ENCODE results near the gene MAPK7.
A peak's percentile ranks its signal among the peaks of the same experiment; 100 is the strongest.

Gene MAPK7

GRCh38 chr17:19413761-19414160 is 35.5 kb downstream of the MAPK7 start:
- intact Hi-C loops (cut with DNase I; ENCODE audit: low total_unique reads) = loop anchor here (2.0 to 10.0 kb wide), 2 partner anchors 17 to 49 kb away; partner anchors contain the start of gene B9D1
- H3K27ac ChIP-seq = no peak overlapping the region
- no peak overlapping the region for H3K4me3 ChIP-seq
- H3K27me3 ChIP-seq = no peaks in the 10 kb centered on the region
- H3K4me1 ChIP-seq = peaks cover 0 to 18% (median 8%) of the 10 kb centered on the region in 4 donors
- no peaks in the 10 kb centered on the region for H3K9me3 ChIP-seq
- H3K36me3 ChIP-seq = no peaks in the 10 kb centered on the region
- DNase-seq = no peak
- TF ChIP-seq, protein P1, sequence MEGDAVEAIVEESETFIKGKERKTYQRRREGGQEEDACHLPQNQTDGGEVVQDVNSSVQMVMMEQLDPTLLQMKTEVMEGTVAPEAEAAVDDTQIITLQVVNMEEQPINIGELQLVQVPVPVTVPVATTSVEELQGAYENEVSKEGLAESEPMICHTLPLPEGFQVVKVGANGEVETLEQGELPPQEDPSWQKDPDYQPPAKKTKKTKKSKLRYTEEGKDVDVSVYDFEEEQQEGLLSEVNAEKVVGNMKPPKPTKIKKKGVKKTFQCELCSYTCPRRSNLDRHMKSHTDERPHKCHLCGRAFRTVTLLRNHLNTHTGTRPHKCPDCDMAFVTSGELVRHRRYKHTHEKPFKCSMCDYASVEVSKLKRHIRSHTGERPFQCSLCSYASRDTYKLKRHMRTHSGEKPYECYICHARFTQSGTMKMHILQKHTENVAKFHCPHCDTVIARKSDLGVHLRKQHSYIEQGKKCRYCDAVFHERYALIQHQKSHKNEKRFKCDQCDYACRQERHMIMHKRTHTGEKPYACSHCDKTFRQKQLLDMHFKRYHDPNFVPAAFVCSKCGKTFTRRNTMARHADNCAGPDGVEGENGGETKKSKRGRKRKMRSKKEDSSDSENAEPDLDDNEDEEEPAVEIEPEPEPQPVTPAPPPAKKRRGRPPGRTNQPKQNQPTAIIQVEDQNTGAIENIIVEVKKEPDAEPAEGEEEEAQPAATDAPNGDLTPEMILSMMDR (IDR thresholded peaks at IDR 0.05) = no peak

DNA sequence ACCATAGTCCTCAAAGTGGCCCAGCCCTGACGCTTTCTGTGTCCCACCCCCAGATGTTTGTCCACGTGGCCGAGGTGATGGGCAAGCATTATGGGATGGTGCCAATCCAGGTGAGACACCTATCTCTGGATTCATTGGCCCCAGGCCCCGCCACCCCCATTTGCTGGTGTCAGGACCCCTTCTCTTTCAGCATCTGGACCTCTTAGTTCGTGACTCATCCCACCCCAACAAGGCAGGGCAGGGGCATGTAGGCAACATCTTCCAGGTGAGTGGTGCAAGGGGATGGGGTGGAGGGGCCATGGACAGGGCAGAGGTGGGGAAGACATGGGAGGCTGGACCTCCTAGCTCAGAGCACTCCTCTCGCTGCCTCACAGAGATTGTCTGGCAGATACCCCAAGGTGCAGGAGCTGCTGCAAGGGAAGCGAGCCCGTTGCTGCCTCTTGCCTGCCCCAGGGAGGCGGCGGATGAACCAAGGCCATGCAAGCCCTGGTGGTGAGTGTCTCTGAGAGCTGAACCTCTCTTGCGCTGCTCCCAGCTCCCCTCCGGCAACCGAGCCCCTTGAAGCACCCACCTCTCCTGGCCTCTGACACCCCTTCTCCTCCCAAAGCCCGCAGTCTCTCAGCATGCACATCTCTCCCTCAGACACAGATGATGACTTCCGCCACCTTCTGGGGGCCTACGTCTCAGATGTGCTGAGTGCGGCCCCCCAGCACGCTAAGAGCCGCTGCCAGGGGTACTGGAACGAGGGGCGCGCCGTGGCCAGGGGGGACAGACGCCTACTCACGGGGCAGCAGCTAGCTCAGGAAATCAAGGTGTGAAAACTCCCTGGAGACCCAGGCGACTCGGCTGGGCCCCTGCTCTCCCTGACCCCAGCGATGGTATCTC is 36.3 kb downstream of the MAPK7 start:
- H3K4me3 ChIP-seq = no peak overlapping the region
- no peaks in the 10 kb centered on the region for H3K36me3 ChIP-seq
- TF ChIP-seq, protein P1 (IDR thresholded peaks at IDR 0.05) = no peak
- peaks cover 0 to 18% (median 8%) of the 10 kb centered on the region in 4 donors for H3K4me1 ChIP-seq
- intact Hi-C loops (cut with DNase I; ENCODE audit: low total_unique reads) = loop anchor here (10.0 kb wide), 1 partner anchor 50 kb away; the partner anchor contains the start of gene B9D1
- no peak overlapping the region for H3K27ac ChIP-seq
- H3K9me3 ChIP-seq = no peaks in the 10 kb centered on the region
- no peak for DNase-seq
- H3K27me3 ChIP-seq = no peaks in the 10 kb centered on the region

DNA sequence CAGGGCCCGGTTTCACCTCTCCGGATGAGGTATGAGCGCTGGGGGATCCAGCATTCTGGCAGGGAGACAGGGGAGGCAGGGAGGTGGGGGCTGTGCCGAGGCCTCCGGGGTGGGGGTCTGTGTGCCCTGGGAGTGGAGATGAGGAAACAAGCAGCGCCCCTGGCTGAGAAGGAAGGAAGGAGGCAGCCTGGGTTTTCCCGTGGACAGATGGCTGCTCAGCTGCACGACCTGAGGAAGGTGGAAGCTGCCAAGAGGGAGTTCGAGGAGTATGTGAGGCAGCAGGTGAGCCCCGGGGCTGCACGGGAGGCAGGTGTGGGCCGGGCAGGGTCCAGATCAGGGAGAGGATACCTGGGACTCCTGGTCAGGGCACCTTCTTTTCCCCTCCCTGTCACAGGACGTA is 37.0 kb downstream of the MAPK7 start:
- TF ChIP-seq, protein P1 (IDR thresholded peaks at IDR 0.05) = no peak
- Histone ChIP-seq H3K9me3 (no peaks in the 10 kb centered on the region), H3K27me3 (no peaks in the 10 kb centered on the region), H3K4me1 (peaks cover 0 to 18% (median 8%) of the 10 kb centered on the region in 4 donors), H3K4me3 (no peak overlapping the region), H3K36me3 (no peaks in the 10 kb centered on the region), H3K27ac (no peak overlapping the region)
- intact Hi-C loops (cut with DNase I; ENCODE audit: low total_unique reads) = loop anchor here (10.0 kb wide), 1 partner anchor 51 kb away; the partner anchor contains the start of gene B9D1
- DNase-seq = no peak

GRCh38 chr17:19415806-19416775 is 37.8 kb downstream of the MAPK7 start:
- no peak for DNase-seq
- TF ChIP-seq, protein P1 (IDR thresholded peaks at IDR 0.05) = no peak
- intact Hi-C loops (cut with DNase I; ENCODE audit: low total_unique reads) = loop anchor here (10.0 kb wide), 1 partner anchor 51 kb away; the partner anchor contains the start of gene B9D1

DNA sequence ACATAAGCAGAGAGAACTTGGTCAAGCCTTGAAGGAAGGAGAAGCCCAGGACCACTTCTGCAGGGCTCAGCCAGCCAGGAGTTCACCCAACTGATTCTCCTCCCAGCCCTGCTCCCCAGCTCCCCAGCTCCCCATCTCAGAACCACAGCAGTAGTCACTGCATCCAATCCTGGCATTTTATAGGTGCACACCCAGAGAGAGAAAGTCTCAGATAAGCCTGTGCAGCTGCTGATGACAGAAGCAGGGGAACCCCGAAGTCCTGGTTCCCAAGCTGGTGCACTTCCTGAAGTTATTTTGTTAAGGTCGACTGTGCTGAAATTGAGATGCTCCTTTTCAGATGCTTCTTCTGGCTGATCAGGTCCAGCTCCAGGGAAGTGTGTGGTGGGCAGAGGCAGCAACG is 39.3 kb downstream of the MAPK7 start:
- TF ChIP-seq, protein P1 (IDR thresholded peaks at IDR 0.05) = no peak
- H3K4me3 ChIP-seq = no peak overlapping the region
- H3K4me1 ChIP-seq = no peaks in the 10 kb centered on the region
- no peak for DNase-seq
- H3K27ac ChIP-seq = peak overlapping the region in 1 of 2 donors; percentile 30
- H3K9me3 ChIP-seq = no peaks in the 10 kb centered on the region
- intact Hi-C loops (cut with DNase I; ENCODE audit: low total_unique reads) = loop anchor here (10.0 kb wide), 1 partner anchor 53 kb away; the partner anchor contains the start of gene B9D1
- no peaks in the 10 kb centered on the region for H3K36me3 ChIP-seq
- H3K27me3 ChIP-seq = no peaks in the 10 kb centered on the region

More at GRCh38 chr17:19415806-19416775, 37.8 kb downstream of the MAPK7 start:
- Histone ChIP-seq H3K27me3 (no peaks in the 10 kb centered on the region), H3K9me3 (no peaks in the 10 kb centered on the region), H3K4me1 (peaks cover 0 to 13% (median 5%) of the 10 kb centered on the region in 4 donors), H3K4me3 (no peak overlapping the region), H3K36me3 (no peaks in the 10 kb centered on the region), H3K27ac (no peak overlapping the region)

All from tibial artery (tissue), 4 donors.